Pons (tissue), 1 donor: ENCODE data around the gene C11orf98.
"Not testable (repeated sequence)": the region's sequence is repeated elsewhere in the genome, so short reads cannot be mapped to it uniquely, and the experiment has no call there.

Experiments
- DNase-seq: peaks from one replicate; pipeline ENCODE4 v3.0.0-alpha.2; 2016; ENCODE audit warnings: low spot score

Gene C11orf98

GRCh38 chr11:62682518-62682917 is 17.5 kb upstream of the C11orf98 start:
- DNase-seq: no peak

GRCh38 chr11:62680825-62681240 is 15.8 kb upstream of the C11orf98 start:
- peak; percentile 38 for DNase-seq

DNA sequence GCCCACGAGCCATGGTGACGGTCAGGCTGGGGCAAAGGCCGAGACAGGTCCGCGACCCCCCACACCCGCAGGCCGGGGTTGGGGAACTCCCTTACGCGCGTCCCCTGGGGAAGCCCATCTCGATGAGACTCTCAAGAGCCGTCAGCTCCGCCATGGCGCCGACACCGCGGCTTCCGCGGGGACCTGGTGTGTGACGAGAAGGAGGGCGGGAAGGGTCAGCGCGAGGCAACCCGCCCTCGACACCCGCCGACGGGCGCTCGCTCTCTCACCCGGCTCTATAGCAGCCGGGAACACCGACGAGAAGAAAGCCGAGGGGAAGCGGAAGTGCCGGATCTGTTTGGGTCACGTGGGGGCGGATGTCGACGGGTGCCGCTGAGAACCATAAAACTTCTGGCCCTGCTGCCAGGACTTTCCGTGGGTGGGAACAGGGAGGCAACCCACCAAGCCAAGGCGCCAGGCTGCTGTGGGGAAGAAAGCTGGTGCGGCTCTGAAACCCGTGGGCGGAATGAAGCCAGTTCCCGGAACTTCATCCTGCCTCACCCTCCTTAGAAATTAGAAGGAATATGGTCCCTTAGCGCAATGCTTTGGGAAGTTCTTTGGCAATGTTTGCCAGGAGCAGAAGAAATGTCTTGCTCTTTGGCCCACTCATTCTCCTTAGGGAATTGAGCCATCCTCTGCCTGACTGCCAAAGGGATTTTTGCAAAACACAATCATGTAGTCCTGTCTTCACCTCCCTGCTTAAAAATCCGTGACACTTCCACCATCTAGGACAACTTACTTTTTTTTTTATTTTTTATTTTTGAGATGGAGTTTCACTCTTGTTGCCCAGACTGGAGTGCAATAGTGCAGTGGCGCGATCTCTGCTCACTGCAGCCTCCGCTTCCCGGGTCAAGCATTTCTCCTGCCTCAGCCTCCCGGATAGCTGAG is 14.0 kb upstream of the C11orf98 start, which contains the start of gene UBXN1:
Gene UBXN1 (minus strand): TSS at position 304 of the 927 bp plus-strand sequence. CDS start 150 bp downstream, at position 154.
- peak; percentile 80 for DNase-seq

- DNase-seq: no peak
Observed at GRCh38 chr11:62678433-62678769, 13.4 kb upstream of the C11orf98 start.

GRCh38 chr11:62677714-62678113 is 12.7 kb upstream of the C11orf98 start:
- DNase-seq: no peak

- DNase-seq: no peak
Observed at GRCh38 chr11:62677156-62677555, 12.1 kb upstream of the C11orf98 start.

GRCh38 chr11:62676698-62677097 is 11.7 kb upstream of the C11orf98 start:
- no peak for DNase-seq

GRCh38 chr11:62675415-62675814 is 10.4 kb upstream of the C11orf98 start:
- DNase-seq: not testable (repeated sequence)

- DNase-seq: no peak
Observed at GRCh38 chr11:62673196-62673525, 8.2 kb upstream of the C11orf98 start.

- DNase-seq: peak; percentile 87
Observed at GRCh38 chr11:62671608-62672389, 6.8 kb upstream of the C11orf98 start, which contains the start of the genes LBHD1 and UQCC3. LBHD1 (minus strand) TSS chr11:62672267; CDS start chr11:62670031, 2,236 bp downstream. UQCC3 (plus strand) TSS chr11:62671673; CDS start chr11:62671746, 73 bp downstream.

DNA sequence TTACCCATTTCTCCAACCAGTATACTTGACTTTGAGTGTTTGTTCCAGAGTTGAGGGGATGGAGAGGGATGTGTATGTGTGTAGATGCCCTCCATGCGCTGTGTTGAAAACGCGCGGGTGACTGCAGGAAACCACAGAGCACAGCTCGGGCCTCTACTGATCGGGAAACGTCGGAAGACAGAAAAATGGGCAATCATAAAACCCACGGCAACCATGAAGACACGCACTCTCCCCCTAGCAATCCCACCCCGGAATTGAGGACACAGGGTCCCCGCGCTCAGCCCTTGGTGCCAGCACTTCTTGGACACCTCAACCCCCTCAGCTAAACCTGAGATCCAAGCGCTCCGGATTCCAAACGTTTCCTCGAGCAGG is 6.2 kb upstream of the C11orf98 start:
- DNase-seq: no peak

DNA sequence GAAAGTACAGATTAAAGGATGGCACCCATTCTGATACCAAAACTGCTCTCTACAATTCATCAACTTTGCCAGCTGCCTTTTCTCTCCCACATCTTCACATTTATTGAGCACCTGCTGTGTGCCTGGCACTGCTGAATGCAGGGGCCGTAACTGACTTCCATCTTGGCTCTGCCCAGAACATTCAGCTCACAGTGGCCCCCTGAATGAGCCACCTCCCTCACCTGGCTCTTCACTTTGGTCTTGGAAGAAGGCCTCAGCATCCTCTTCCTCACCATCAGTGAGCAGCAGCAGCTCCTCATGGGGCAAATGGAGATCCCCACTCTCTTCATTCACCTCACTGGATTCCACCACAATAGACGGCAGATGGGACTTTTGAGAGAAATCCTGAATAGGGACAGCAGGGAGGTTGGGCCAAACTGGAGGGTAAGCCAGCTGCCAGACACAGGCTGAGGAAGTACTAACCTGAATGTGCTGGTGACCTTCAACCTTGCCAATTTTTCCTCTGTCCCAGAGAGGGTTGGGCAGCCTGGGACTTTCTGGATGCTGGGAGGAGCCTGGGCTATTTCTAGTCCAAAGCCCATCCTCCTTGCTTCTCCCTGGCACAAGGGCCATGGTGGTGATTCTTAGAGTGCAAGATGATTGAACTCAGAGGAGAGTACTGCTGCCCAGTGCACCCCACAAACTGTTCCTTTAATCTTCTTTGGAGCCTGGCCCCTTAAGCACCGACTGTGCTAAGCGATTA is 4.6 kb upstream of the C11orf98 start:
- no peak for DNase-seq

DNA sequence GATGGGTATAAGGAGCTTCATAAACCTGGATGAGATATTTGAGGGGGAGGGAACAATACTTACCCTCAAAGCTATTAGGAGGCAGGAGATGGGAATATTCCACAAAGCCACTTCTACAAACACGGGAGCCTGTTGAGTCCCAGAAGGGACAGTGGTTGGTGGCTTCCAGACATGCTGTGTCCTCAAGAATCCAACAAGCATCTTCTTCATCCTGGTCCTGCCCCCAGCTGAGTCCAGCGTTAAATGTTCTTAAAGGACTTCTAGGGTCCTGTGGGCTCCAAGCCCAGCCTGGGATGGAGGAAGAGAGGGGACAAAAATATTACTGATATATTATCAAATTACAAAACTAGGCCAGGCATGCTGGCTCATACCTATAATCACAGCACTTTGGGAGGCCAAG is 2.5 kb upstream of the C11orf98 start:
- DNase-seq: no peak

DNA sequence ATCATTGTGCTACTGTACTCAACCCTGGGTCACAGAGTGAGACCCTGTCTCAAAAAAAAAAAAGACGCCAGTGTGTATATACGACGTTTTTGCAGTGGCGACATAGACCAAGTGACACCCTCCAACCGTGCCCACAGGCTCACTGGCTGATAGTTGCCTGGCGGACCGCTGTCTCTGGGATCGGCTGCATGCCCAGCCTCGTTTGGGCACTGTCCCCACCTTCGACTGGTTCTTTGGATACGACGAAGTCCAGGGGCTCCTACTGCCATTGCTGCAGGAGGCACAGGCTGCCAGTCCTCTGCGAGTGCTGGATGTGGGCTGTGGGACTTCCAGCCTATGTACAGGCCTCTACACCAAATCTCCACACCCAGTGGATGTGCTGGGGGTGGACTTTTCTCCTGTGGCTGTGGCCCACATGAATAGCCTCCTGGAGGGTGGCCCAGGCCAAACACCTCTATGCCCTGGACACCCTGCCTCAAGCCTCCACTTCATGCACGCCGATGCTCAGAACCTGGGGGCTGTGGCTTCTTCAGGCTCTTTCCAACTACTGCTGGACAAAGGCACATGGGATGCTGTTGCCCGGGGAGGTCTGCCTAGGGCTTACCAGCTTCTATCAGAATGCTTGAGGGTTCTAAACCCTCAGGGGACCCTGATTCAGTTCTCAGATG is 1.4 kb upstream of the C11orf98 start:
- no peak for DNase-seq

GRCh38 chr11:62665599-62666258 is 719 bp upstream of the C11orf98 start:
- peak; percentile 25 for DNase-seq

DNA sequence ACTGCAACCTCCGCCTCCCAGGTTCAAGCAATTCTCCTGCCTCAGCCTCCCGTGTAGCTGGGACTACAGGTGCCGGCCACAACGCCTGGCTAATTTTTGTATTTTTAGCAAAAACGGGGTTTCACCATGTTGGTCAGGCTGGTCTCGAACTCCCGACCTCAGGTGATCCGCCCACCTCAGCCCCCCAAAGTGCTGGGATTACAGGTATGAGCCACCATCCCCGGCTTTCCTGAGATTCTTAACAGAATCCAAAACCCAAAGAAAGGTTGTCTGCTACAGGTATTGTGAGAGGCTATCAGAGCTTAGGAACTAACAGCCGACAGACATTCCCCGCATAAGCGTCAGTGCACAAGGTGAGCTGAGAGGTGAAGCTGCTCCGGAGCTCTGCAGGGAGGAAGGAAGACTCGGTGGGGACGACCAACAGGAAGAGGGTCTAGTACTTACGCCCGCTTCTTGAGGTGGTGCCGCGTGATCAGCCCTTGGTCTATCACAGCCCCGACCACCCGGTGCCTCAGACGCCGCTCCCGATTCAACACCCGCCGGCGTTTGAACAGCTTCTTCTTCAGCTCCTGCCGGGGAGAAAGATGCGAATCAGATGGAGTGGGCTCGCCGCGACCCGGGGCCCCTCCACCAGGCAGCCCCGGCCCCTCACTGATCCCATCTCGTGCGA is 470 bp downstream of the C11orf98 start:
- DNase-seq: no peak

DNA sequence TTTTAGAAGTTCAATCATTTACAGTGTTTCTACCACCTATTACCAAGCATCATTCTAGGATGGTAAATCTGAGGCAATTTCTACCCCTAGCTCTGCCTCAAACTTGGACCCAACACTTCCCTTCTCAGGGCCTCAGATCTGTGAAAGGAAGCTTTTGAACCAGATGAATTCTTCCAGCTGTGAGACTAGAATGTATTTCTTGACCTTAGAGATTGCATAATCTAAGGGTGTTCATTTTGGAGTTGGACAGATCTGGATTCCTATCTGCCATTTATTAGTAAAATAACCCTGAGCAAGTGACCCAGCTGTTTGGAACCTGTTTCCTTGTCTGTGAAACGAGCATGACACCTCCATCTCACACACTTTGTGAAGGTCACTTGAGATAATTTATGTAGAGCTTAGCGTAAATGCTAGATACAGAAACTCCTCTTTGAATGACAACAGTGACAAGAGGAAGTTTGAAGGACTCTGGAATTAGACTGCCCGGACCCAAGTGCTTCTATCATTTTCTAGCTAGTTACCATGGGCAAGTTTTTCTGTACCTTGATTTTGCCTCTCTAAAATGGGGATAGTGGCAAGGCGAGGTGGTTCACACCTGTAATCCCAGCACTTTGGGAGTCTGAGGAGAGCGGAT is 8.1 kb downstream of the C11orf98 start:
- no peak for DNase-seq

DNA sequence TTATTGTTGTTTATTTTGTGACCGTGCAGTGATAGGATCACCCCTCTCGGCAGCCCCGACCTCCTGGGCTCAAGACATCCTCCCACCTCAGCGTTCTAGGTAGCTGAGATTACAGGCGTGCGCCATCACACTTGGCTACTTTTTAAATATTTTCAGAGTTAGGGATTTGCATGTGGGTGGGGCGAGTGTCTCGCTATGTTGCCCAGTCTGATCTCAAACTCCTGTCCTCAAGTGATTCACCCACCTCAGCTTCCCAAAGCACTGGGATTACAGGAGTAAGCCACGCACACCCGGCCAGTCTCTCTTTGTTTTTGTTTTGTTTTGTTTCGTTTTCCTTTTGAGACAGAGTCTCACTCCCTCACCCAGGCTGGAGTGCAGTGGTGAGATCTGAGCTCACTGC is 10.7 kb downstream of the C11orf98 start:
- DNase-seq: no peak

DNA sequence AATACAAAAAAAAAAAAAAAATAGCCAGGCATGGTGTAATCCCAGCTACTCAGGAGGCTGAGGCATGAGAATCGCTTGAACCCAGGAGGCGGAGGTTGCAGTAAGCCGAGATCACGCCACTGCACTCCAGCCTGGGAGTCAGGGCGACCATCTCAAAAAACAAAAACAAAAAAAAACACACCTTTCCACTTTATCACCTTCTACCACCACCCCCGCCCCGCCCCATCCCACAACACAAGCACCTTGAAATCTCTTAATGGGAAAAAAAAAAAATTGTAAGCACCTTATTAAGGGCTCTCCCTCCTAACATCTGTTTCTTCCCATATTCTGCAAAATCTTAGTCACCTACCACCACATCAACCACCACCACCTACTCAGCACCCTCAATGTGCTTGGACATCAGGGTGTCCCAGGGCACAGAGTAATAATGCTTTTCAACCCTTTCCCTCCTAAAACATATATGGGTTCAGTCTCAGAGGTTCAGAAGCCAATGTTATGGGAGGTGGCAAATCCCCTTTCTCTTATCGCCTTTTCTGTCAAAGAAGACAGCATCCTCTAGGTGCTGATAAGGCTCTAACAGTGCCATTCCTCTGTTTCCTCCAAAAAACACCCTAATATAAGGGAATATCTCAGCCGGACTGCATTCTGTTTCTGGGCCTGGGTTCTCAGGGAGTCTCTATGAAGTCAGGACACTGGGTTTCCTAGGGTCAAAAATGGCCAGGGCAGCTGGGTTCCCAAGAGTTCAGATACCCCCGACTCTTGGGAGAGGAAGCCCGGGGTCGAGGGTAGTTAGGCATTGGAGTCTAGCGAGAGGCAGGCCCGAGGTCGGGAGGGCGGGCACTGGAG is 12.6 kb downstream of the C11orf98 start:
- no peak for DNase-seq
